ENCODE data around the gene NDUFB4.
"Not testable (repeated sequence)": the region's sequence is repeated elsewhere in the genome, so short reads cannot be mapped to it uniquely, and the experiment has no call there.

The NDUFB4 gene

GRCh38 chr3:120604784-120605183, 8.6 kb downstream of the NDUFB4 start:
- Mint-ChIP-seq H3K36me3 (ENCODE audit: low read depth) (peaks cover 32% of the 10 kb centered on the region), H3K27ac (no peak overlapping the region), H3K4me1 (ENCODE audit: low read depth) (peaks cover 6% of the 10 kb centered on the region), H3K9me3 (no peaks in the 10 kb centered on the region), H3K27me3 (no peaks in the 10 kb centered on the region), H3K4me3 (no peak overlapping the region)
- no peak for DNase-seq

GRCh38 chr3:120608506-120608905, 12.4 kb downstream of the NDUFB4 start:
- Mint-ChIP-seq H3K4me1 (ENCODE audit: low read depth) (no peaks in the 10 kb centered on the region), H3K27ac (no peak overlapping the region), H3K27me3 (no peaks in the 10 kb centered on the region), H3K4me3 (no peak overlapping the region), H3K9me3 (no peaks in the 10 kb centered on the region), H3K36me3 (ENCODE audit: low read depth) (peaks cover 1% of the 10 kb centered on the region)
- no peak for DNase-seq

- DNase-seq, result no peak
- Mint-ChIP-seq H3K27me3 (no peaks in the 10 kb centered on the region), H3K27ac (no peak overlapping the region), H3K4me1 (ENCODE audit: low read depth) (no peaks in the 10 kb centered on the region), H3K9me3 (no peaks in the 10 kb centered on the region), H3K4me3 (no peak overlapping the region), H3K36me3 (ENCODE audit: low read depth) (no peaks in the 10 kb centered on the region)
Observed at GRCh38 chr3:120614765-120615164, 18.6 kb downstream of the NDUFB4 start.

- H3K4me3 Mint-ChIP-seq, result no peak overlapping the region
- no peak overlapping the region for H3K27ac Mint-ChIP-seq
- no peaks in the 10 kb centered on the region for H3K9me3 Mint-ChIP-seq
- no peak for DNase-seq
- H3K36me3 Mint-ChIP-seq (ENCODE audit: low read depth), result no peaks in the 10 kb centered on the region
- H3K27me3 Mint-ChIP-seq, result no peaks in the 10 kb centered on the region
- no peaks in the 10 kb centered on the region for H3K4me1 Mint-ChIP-seq (ENCODE audit: low read depth)
Observed at GRCh38 chr3:120615847-120616609, 19.9 kb downstream of the NDUFB4 start.

GRCh38 chr3:120616745-120617144, 20.6 kb downstream of the NDUFB4 start:
- not testable (repeated sequence) for H3K36me3 Mint-ChIP-seq (ENCODE audit: low read depth); H3K4me1 Mint-ChIP-seq (ENCODE audit: low read depth); H3K27ac Mint-ChIP-seq; H3K27me3 Mint-ChIP-seq; DNase-seq; H3K9me3 Mint-ChIP-seq; H3K4me3 Mint-ChIP-seq

- H3K36me3 Mint-ChIP-seq (ENCODE audit: low read depth), result no peaks in the 10 kb centered on the region
- H3K4me1 Mint-ChIP-seq (ENCODE audit: low read depth), result no peaks in the 10 kb centered on the region
- no peak overlapping the region for H3K4me3 Mint-ChIP-seq
- no peak overlapping the region for H3K27ac Mint-ChIP-seq
- no peaks in the 10 kb centered on the region for H3K27me3 Mint-ChIP-seq
- H3K9me3 Mint-ChIP-seq, result peaks cover 16% of the 10 kb centered on the region
- no peak for DNase-seq
Observed at GRCh38 chr3:120622457-120622856, 26.3 kb downstream of the NDUFB4 start.

- DNase-seq, result no peak
- no peaks in the 10 kb centered on the region for H3K4me1 Mint-ChIP-seq (ENCODE audit: low read depth)
- H3K27me3 Mint-ChIP-seq, result no peaks in the 10 kb centered on the region
- no peaks in the 10 kb centered on the region for H3K36me3 Mint-ChIP-seq (ENCODE audit: low read depth)
- H3K4me3 Mint-ChIP-seq, result no peak overlapping the region
- H3K27ac Mint-ChIP-seq, result no peak overlapping the region
- peaks cover 16% of the 10 kb centered on the region for H3K9me3 Mint-ChIP-seq
Observed at GRCh38 chr3:120622870-120623726, 27.0 kb downstream of the NDUFB4 start.

GRCh38 chr3:120623727-120624093, 27.6 kb downstream of the NDUFB4 start:
- no peaks in the 10 kb centered on the region for H3K27me3 Mint-ChIP-seq
- H3K4me3 Mint-ChIP-seq, result no peak overlapping the region
- no peaks in the 10 kb centered on the region for H3K4me1 Mint-ChIP-seq (ENCODE audit: low read depth)
- H3K36me3 Mint-ChIP-seq (ENCODE audit: low read depth), result no peaks in the 10 kb centered on the region
- H3K9me3 Mint-ChIP-seq, result peaks cover 16% of the 10 kb centered on the region
- H3K27ac Mint-ChIP-seq, result no peak overlapping the region
- DNase-seq, result no peak

- Mint-ChIP-seq H3K27me3 (no peaks in the 10 kb centered on the region), H3K36me3 (ENCODE audit: low read depth) (no peaks in the 10 kb centered on the region), H3K27ac (no peak overlapping the region), H3K4me3 (no peak overlapping the region), H3K4me1 (ENCODE audit: low read depth) (no peaks in the 10 kb centered on the region), H3K9me3 (peaks cover 16% of the 10 kb centered on the region)
- no peak for DNase-seq
Observed at GRCh38 chr3:120625159-120625586, 29.0 kb downstream of the NDUFB4 start.

- Mint-ChIP-seq H3K4me1 (ENCODE audit: low read depth) (peaks cover under 1% of the 10 kb centered on the region), H3K4me3 (no peak overlapping the region), H3K36me3 (ENCODE audit: low read depth) (no peaks in the 10 kb centered on the region), H3K9me3 (peaks cover 2% of the 10 kb centered on the region), H3K27me3 (no peaks in the 10 kb centered on the region), H3K27ac (no peak overlapping the region)
- DNase-seq, result no peak
Observed at GRCh38 chr3:120634539-120634938, 38.4 kb downstream of the NDUFB4 start.

GRCh38 chr3:120636795-120637401, 40.8 kb downstream of the NDUFB4 start:
- Mint-ChIP-seq H3K9me3 (peaks cover 2% of the 10 kb centered on the region), H3K36me3 (ENCODE audit: low read depth) (no peaks in the 10 kb centered on the region)

GRCh38 chr3:120637851-120638559, 41.9 kb downstream of the NDUFB4 start:
- H3K4me3 Mint-ChIP-seq, result no peak overlapping the region
- no peak for DNase-seq
- no peak overlapping the region for H3K27ac Mint-ChIP-seq
- no peaks in the 10 kb centered on the region for H3K27me3 Mint-ChIP-seq
- no peaks in the 10 kb centered on the region for H3K36me3 Mint-ChIP-seq (ENCODE audit: low read depth)
- peaks cover 2% of the 10 kb centered on the region for H3K9me3 Mint-ChIP-seq
- H3K4me1 Mint-ChIP-seq (ENCODE audit: low read depth), result peaks cover 14% of the 10 kb centered on the region

More at GRCh38 chr3:120636795-120637401, 40.8 kb downstream of the NDUFB4 start:
- Mint-ChIP-seq H3K4me1 (ENCODE audit: low read depth) (peaks cover 12% of the 10 kb centered on the region), H3K4me3 (no peak overlapping the region), H3K27me3 (no peaks in the 10 kb centered on the region), H3K27ac (no peak overlapping the region)
- no peak for DNase-seq

GRCh38 chr3:120638820-120639219, 42.7 kb downstream of the NDUFB4 start:
- peaks cover 14% of the 10 kb centered on the region for H3K4me1 Mint-ChIP-seq (ENCODE audit: low read depth)

GRCh38 chr3:120640231-120640630, 44.1 kb downstream of the NDUFB4 start:
- no peak overlapping the region for H3K27ac Mint-ChIP-seq
- no peak for DNase-seq
- peaks cover 14% of the 10 kb centered on the region for H3K4me1 Mint-ChIP-seq (ENCODE audit: low read depth)
- no peaks in the 10 kb centered on the region for H3K36me3 Mint-ChIP-seq (ENCODE audit: low read depth)
- no peak overlapping the region for H3K4me3 Mint-ChIP-seq
- H3K9me3 Mint-ChIP-seq, result peaks cover 2% of the 10 kb centered on the region
- no peaks in the 10 kb centered on the region for H3K27me3 Mint-ChIP-seq

More at GRCh38 chr3:120638820-120639219, 42.7 kb downstream of the NDUFB4 start:
- not testable (repeated sequence) for DNase-seq; H3K36me3 Mint-ChIP-seq (ENCODE audit: low read depth); H3K27me3 Mint-ChIP-seq; H3K4me3 Mint-ChIP-seq; H3K9me3 Mint-ChIP-seq; H3K27ac Mint-ChIP-seq

Data from activated T-cell treated with anti-CD3 and anti-CD28 coated beads, Interleukin-2, amount 50 U/mL, for 24 hours (primary cell).